Fibroblast of upper back skin (primary cell): ENCODE results near the gene BIRC7.

Source experiments
- DNase-seq: peaks from one replicate; pipeline ENCODE4 v3.0.0-alpha.2; 2013

BIRC7 gene

GRCh38 chr20:63235399-63235983 lies at the start of gene BIRC7:
TSS of gene BIRC7 (plus strand) at chr20:63235905. CDS start at chr20:63236097, 192 bp downstream.
- DNase-seq = no peak

GRCh38 chr20:63186084-63186483 lies 49.6 kb upstream of the BIRC7 start:
- DNase-seq = no peak

- DNase-seq = no peak
Measured at GRCh38 chr20:63186528-63187316, 49.0 kb upstream of the BIRC7 start.

- DNase-seq = no peak
Measured at GRCh38 chr20:63187338-63188158, 48.2 kb upstream of the BIRC7 start.

- no peak for DNase-seq
Measured at GRCh38 chr20:63188159-63188442, 47.6 kb upstream of the BIRC7 start.

GRCh38 chr20:63188641-63189321 lies 46.9 kb upstream of the BIRC7 start:
- DNase-seq = no peak

- DNase-seq = no peak
Measured at GRCh38 chr20:63189322-63189642, 46.4 kb upstream of the BIRC7 start.

- no peak for DNase-seq
Measured at GRCh38 chr20:63189846-63190559, 45.7 kb upstream of the BIRC7 start.

- DNase-seq = no peak
Measured at GRCh38 chr20:63190828-63191227, 44.9 kb upstream of the BIRC7 start.

GRCh38 chr20:63191400-63191799 lies 44.3 kb upstream of the BIRC7 start:
- DNase-seq = no peak

GRCh38 chr20:63192721-63193120 lies 43.0 kb upstream of the BIRC7 start:
- no peak for DNase-seq

GRCh38 chr20:63194007-63194796 lies 41.5 kb upstream of the BIRC7 start:
- DNase-seq = no peak

- DNase-seq = no peak
Measured at GRCh38 chr20:63194797-63195173, 40.9 kb upstream of the BIRC7 start.

- DNase-seq = no peak
Measured at GRCh38 chr20:63196768-63197470, 38.8 kb upstream of the BIRC7 start.

GRCh38 chr20:63198606-63199005 lies 37.1 kb upstream of the BIRC7 start:
- DNase-seq = no peak

GRCh38 chr20:63202021-63202420 lies 33.7 kb upstream of the BIRC7 start:
- DNase-seq = no peak

- DNase-seq = no peak
Measured at GRCh38 chr20:63202811-63203526, 32.7 kb upstream of the BIRC7 start.

GRCh38 chr20:63204362-63204761 lies 31.3 kb upstream of the BIRC7 start:
- DNase-seq = no peak

GRCh38 chr20:63205896-63206295 lies 29.8 kb upstream of the BIRC7 start:
- DNase-seq = no peak

GRCh38 chr20:63206878-63207277 lies 28.8 kb upstream of the BIRC7 start:
- DNase-seq = no peak
